GM23338 (cell line): ENCODE data around the gene GPATCH2.
"Not testable (repeated sequence)": the region's sequence is repeated elsewhere in the genome, so short reads cannot be mapped to it uniquely, and the experiment has no call there.

Experiments used
- CREB1 ChIP-seq: fragments of 250-450 bp; sonication (Bioruptor Pico); IDR thresholded peaks from 2 replicates; pipeline ENCODE4 v1.5.0; 2020; ENCODE audit warnings: low read depth, mild to moderate bottlenecking, moderate library complexity
- CTCF ChIP-seq, 2 experiments: fragments of 200-600 bp in 1 of 2; sonication (generic) in 1 of 2; conservative IDR thresholded peaks; 2 replicates each; pipeline versions ENCODE4 v1.5.1 to v1.6.1; 2016 to 2017; ENCODE audit warnings: antibody characterized with exemption in 2 of 2, low read depth in 2 of 2, mild to moderate bottlenecking in 2 of 2, moderate library complexity in 1 of 2
- EZH2 ChIP-seq: fragments of 200-600 bp; sonication (generic); IDR thresholded peaks from one replicate; pipeline ENCODE4 v1.8.0; 2017; ENCODE audit warnings: antibody characterized with exemption, mild to moderate bottlenecking, low read depth; ENCODE audit not compliant: unreplicated experiment
- EZH2phosphoT487 ChIP-seq: fragments of 200-600 bp; sonication (generic); IDR thresholded peaks from one replicate; pipeline ENCODE4 v1.8.1; 2018; ENCODE audit warnings: antibody characterized with exemption; ENCODE audit not compliant: unreplicated experiment
- JUNB ChIP-seq: IDR thresholded peaks from one replicate; pipeline ENCODE4 v1.6.1; 2016; ENCODE audit warnings: antibody characterized with exemption; ENCODE audit not compliant: unreplicated experiment
- POLR2AphosphoS5 ChIP-seq: IDR thresholded peaks from 2 replicates; pipeline ENCODE4 v1.6.1; 2016; ENCODE audit warnings: antibody characterized with exemption, low read depth
- REST ChIP-seq: IDR thresholded peaks from one replicate; pipeline ENCODE4 v1.6.1; 2018; ENCODE audit warnings: antibody characterized with exemption; ENCODE audit not compliant: unreplicated experiment
- STAT1 ChIP-seq: IDR thresholded peaks from one replicate; pipeline ENCODE4 v1.6.1; 2016; ENCODE audit warnings: antibody characterized with exemption; ENCODE audit not compliant: unreplicated experiment
- ZNF331 ChIP-seq: fragments of 250-450 bp; sonication (Bioruptor Pico); IDR thresholded peaks from 2 replicates; pipeline ENCODE4 v1.5.0; 2020; ENCODE audit warnings: low read depth, mild to moderate bottlenecking, moderate library complexity

- TF ChIP-seq POLR2AphosphoS5; EZH2; REST; CTCF (conservative IDR thresholded peaks at IDR 0.05; ENCODE audit: low read depth in 2 of 2); CREB1 (CRISPR knock-in tag); EZH2phosphoT487; ZNF331 (CRISPR knock-in tag); JUNB; STAT1: not testable (repeated sequence)
Measured at GRCh38 chr1:217523921-217524320, 107.0 kb downstream of the GPATCH2 start.
